ENCODE measurements around the gene UBE2E1. TPM values are rescaled to one million over a fixed set of nuclear protein-coding genes. Genes with fewer than 3 reads are reported as not detected.
"Not testable (repeated sequence)": the region's sequence is repeated elsewhere in the genome, so short reads cannot be mapped to it uniquely, and the experiment has no call there.

UBE2E1 gene
- total RNA-seq, 2 donors from 2014 or later = 62.2 to 70.7 TPM

DNA sequence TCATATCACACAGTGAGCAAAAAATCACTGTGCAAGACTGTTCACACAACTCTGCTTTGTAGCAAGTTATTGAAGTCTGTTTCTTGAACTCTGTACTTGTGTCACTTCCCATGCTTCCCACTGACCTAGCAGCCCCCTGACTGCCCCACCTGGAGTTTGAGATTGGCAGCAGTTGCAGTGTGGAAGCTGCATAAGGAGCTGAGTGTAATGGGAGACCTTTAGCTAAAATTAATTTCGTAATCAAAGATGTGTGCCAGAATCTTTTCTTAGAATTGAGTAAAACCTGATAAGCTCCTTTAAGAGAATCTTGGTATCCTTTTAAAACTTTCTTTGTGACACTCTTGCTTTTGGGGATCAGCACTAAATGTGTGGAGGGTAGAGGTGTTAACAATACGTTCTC is 68.2 kb downstream of the UBE2E1 start:
- Mint-ChIP-seq H3K36me3 (ENCODE audit: low read depth) (no peaks in the 10 kb centered on the region), H3K27ac (no peak overlapping the region), H3K27me3 (no peaks in the 10 kb centered on the region), H3K4me3 (no peak overlapping the region), H3K4me1 (peaks cover 23% of the 10 kb centered on the region)
- ATAC-seq (no peak), DNase-seq (no peak)
- H3K9me3 ChIP-seq (ENCODE audit: control insufficient read depth, low read length, poor library complexity, severe bottlenecking) = no peaks in the 10 kb centered on the region

DNA sequence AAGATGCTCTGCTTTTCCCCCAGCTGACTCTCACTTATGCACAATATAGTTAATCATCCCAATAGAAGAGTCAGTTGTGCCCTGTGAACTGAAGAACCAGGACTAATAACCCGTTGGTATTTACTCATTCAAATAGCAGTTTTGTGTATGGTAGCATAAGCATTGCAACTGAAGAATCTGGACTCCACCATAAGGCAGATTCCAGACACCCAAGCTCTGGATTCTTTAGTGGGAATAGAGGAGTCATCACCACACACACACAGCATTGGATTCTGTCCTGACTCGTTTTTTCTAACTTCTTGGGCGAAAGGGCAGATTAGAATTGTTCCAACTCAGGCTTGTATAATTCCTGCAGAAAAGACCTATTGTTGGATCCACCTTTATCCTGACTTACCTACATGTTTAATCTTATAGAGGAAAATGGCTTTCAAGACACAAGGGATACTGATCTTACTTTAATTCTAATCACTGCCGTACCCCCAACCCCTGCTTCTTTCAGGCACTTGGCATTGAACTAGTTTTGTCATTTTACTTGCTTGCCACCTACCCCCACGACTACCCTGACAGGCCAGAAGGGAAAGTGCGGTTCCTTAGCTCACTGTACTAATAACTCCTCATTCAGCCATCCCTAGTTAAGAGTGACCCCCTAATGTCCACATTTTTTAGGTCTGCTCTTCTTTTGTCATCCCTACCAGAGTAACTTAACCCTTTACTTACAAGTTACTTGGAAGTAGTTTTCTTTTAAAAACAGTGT is 68.8 kb downstream of the UBE2E1 start:
- Mint-ChIP-seq H3K27me3 (no peaks in the 10 kb centered on the region), H3K36me3 (ENCODE audit: low read depth) (no peaks in the 10 kb centered on the region), H3K4me1 (peaks cover 29% of the 10 kb centered on the region), H3K27ac (peak overlapping the region; percentile 41), H3K4me3 (no peak overlapping the region)
- ATAC-seq (no peak), DNase-seq (no peak)
- no peaks in the 10 kb centered on the region for H3K9me3 ChIP-seq (ENCODE audit: control insufficient read depth, low read length, poor library complexity, severe bottlenecking)

DNA sequence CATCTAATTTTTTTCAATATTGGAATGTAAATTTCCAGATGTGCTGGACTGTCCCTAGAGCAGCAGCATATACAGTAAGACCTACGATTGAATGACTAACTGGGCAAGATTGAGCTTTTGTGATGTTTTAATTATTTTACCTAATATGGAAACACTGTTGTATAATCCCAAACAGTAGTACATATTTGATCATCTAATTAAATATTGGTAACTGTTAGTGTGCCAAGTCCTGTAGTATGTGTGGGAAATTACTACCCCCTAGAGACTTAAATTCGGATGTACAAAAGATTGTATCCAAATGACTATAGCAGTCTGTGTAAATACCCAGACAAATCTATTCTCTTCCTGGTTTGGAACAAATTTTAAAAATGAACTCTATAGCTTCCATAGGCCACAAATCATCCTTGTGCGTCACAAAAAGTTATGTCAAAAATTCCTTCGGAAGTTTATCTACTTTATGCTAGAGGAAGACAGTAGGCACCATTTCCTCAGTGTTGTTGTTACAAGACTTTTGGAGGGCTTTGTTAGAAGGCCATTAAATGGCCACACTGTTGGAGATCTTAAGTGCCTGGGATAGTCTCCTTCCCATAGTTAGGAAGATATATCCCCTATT is 69.5 kb downstream of the UBE2E1 start:
- peaks cover 28% of the 10 kb centered on the region for H3K4me1 Mint-ChIP-seq
- peak overlapping the region; percentile 41 for H3K27ac Mint-ChIP-seq
- ATAC-seq = no peak
- no peak overlapping the region for H3K4me3 Mint-ChIP-seq
- no peaks in the 10 kb centered on the region for H3K9me3 ChIP-seq (ENCODE audit: control insufficient read depth, low read length, poor library complexity, severe bottlenecking)
- no peaks in the 10 kb centered on the region for H3K36me3 Mint-ChIP-seq (ENCODE audit: low read depth)
- H3K27me3 Mint-ChIP-seq = no peaks in the 10 kb centered on the region
- no peak for DNase-seq

GRCh38 chr3:23876923-23877322 is 71.2 kb downstream of the UBE2E1 start:
- H3K27ac Mint-ChIP-seq = peak overlapping the region; percentile 56
- H3K36me3 Mint-ChIP-seq (ENCODE audit: low read depth) = peaks cover 3% of the 10 kb centered on the region
- H3K4me3 Mint-ChIP-seq = no peak overlapping the region
- DNase-seq (no peak), ATAC-seq (no peak)
- no peaks in the 10 kb centered on the region for H3K27me3 Mint-ChIP-seq
- H3K9me3 ChIP-seq (ENCODE audit: control insufficient read depth, low read length, poor library complexity, severe bottlenecking) = no peaks in the 10 kb centered on the region
- peaks cover 28% of the 10 kb centered on the region for H3K4me1 Mint-ChIP-seq

DNA sequence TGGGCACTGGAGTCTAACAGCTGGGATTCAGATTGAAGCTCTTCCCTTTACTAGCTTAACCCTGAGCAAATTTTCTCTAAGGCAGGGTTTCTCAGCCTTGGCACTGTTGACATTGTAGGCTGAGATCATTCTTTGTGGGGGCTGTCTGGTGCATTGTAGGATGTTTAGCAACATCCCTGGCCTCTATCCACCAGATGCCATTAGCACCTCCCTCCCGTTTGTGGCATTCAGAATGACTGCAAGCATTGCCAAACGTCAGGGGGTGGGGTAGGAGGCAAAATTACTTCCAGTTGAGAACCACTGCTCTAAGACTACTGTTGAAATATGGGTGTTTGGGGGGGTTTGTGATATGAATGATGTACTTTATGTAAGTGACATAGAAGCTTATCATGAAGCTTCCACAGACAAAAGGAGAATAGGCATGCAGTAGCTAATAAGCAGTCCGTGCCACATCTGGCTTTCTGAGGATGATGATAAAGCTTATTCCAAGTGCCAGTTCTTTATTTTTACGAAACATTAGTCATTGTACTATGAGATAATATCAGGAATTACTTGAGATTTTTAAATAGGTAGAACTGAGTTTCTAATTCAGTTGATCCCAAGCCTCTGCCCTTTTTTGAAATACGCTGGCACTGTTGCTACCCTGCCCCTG is 71.7 kb downstream of the UBE2E1 start:
- no peak overlapping the region for H3K4me3 Mint-ChIP-seq
- DNase-seq (no peak), ATAC-seq (no peak)
- no peak overlapping the region for H3K27ac Mint-ChIP-seq
- H3K4me1 Mint-ChIP-seq = peaks cover 28% of the 10 kb centered on the region
- H3K9me3 ChIP-seq (ENCODE audit: control insufficient read depth, low read length, poor library complexity, severe bottlenecking) = no peaks in the 10 kb centered on the region
- H3K27me3 Mint-ChIP-seq = no peaks in the 10 kb centered on the region
- H3K36me3 Mint-ChIP-seq (ENCODE audit: low read depth) = peaks cover 3% of the 10 kb centered on the region

- peak overlapping the region; percentile 31 for H3K4me3 Mint-ChIP-seq
- H3K36me3 Mint-ChIP-seq (ENCODE audit: low read depth) = peaks cover 3% of the 10 kb centered on the region
- H3K4me1 Mint-ChIP-seq = peaks cover 28% of the 10 kb centered on the region
- H3K27me3 Mint-ChIP-seq = no peaks in the 10 kb centered on the region
- no peak for DNase-seq
- no peak for ATAC-seq
- peak overlapping the region; percentile 73 for H3K27ac Mint-ChIP-seq
- H3K9me3 ChIP-seq (ENCODE audit: control insufficient read depth, low read length, poor library complexity, severe bottlenecking) = no peaks in the 10 kb centered on the region
Observed at GRCh38 chr3:23879485-23879884, 73.7 kb downstream of the UBE2E1 start.

GRCh38 chr3:23880703-23881339 is 75.1 kb downstream of the UBE2E1 start:
- Mint-ChIP-seq H3K4me3 (no peak overlapping the region), H3K36me3 (ENCODE audit: low read depth) (peaks cover 3% of the 10 kb centered on the region), H3K27ac (no peak overlapping the region), H3K4me1 (peaks cover 25% of the 10 kb centered on the region), H3K27me3 (no peaks in the 10 kb centered on the region)
- DNase-seq (no peak), ATAC-seq (no peak)
- no peaks in the 10 kb centered on the region for H3K9me3 ChIP-seq (ENCODE audit: control insufficient read depth, low read length, poor library complexity, severe bottlenecking)

DNA sequence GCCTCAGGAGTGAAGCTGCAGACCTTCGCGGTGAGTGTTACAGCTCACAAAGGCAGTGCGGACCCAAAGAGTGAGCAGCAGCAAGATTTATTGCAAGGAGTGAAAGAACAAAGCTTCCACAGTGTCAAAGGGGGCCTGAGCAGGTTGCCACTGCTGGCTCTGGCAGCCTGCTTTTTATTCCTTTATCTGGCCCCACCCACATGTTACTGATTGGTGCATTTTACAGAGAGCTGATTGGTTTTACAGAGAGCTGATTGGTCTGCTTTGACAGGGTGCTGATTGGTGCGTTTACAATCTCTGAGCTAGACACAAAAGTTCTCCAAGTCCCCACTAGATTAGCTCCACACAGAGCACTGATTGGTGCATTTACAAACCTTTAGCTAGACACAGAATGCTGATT is 76.2 kb downstream of the UBE2E1 start:
- not testable (repeated sequence) for H3K27ac Mint-ChIP-seq; ATAC-seq; H3K36me3 Mint-ChIP-seq (ENCODE audit: low read depth); DNase-seq; H3K9me3 ChIP-seq (ENCODE audit: control insufficient read depth, low read length, poor library complexity, severe bottlenecking); H3K4me3 Mint-ChIP-seq; H3K27me3 Mint-ChIP-seq
- H3K4me1 Mint-ChIP-seq = peaks cover 23% of the 10 kb centered on the region

DNA sequence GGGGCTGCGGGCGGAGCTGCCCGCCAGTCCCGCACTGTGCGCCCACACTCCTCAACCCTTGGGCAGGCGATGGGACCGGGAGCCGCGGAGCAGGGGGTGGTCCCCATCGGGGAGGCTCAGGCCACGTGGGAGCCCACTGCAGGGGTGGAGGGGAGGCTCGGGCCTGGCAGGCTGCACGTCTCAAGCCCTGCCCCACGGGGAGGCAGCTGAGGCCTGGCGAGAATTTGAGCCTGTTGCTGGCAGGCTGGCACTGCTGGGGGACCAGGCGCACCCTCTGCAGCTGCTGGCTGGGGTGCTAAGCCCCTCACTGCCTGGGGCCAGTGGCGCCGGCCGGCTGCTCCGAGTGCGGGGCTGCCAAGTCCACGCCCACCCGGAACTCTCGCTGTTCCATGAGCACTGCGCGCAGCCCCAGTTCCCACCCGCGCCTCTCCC is 76.7 kb downstream of the UBE2E1 start:
- no peak for DNase-seq
- H3K4me1 Mint-ChIP-seq = peaks cover 19% of the 10 kb centered on the region
- H3K36me3 Mint-ChIP-seq (ENCODE audit: low read depth) = peaks cover 3% of the 10 kb centered on the region
- H3K27me3 Mint-ChIP-seq = no peaks in the 10 kb centered on the region
- H3K4me3 Mint-ChIP-seq = no peak overlapping the region
- no peak for ATAC-seq
- H3K27ac Mint-ChIP-seq = no peak overlapping the region
- H3K9me3 ChIP-seq (ENCODE audit: control insufficient read depth, low read length, poor library complexity, severe bottlenecking) = no peaks in the 10 kb centered on the region

DNA sequence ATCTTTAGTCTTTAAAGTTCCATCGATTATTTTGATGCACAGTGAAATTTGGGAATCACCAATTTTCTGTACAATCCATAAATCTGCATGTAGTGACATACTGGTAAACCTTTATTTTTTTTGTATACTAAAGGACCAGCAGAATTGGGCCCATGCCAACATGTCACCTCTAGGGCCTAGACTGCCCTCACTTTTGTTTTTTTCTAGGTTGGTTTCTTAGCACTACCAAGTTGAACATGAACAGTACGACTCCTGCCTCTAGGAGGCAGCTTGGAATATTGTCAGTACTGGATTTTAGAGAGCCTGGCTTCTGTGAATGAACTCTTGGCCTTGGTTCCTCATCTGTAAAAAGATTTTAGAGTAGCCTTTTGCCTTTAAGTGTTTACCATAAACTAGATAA is 78.7 kb downstream of the UBE2E1 start:
- Mint-ChIP-seq H3K27me3 (no peaks in the 10 kb centered on the region), H3K36me3 (ENCODE audit: low read depth) (peaks cover 3% of the 10 kb centered on the region), H3K4me3 (no peak overlapping the region), H3K4me1 (peaks cover 6% of the 10 kb centered on the region), H3K27ac (no peak overlapping the region)
- DNase-seq (no peak), ATAC-seq (no peak)
- H3K9me3 ChIP-seq (ENCODE audit: control insufficient read depth, low read length, poor library complexity, severe bottlenecking) = no peaks in the 10 kb centered on the region

DNA sequence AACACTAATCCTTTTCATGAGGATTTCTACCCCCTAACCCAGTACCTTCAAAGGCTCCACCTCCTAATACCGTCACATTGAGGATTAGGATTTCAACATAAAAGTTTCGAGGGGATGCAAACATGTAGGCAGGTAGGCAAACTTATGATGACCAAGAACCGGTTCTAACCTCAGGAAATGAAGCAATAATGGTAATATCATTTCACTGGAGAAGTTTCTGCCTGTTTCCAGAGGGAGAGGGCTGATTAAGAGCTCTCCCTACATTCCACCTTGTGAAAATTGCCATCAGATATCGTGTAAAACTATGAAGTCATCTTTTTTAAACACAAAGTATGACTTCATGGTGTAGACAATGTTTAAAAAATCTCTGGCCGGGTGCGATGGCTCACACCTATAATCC is 79.5 kb downstream of the UBE2E1 start:
- Mint-ChIP-seq H3K4me1 (peaks cover 3% of the 10 kb centered on the region), H3K27me3 (no peaks in the 10 kb centered on the region), H3K4me3 (no peak overlapping the region), H3K36me3 (ENCODE audit: low read depth) (peaks cover 3% of the 10 kb centered on the region), H3K27ac (no peak overlapping the region)
- ATAC-seq = no peak
- H3K9me3 ChIP-seq (ENCODE audit: control insufficient read depth, low read length, poor library complexity, severe bottlenecking) = no peaks in the 10 kb centered on the region
- no peak for DNase-seq

DNA sequence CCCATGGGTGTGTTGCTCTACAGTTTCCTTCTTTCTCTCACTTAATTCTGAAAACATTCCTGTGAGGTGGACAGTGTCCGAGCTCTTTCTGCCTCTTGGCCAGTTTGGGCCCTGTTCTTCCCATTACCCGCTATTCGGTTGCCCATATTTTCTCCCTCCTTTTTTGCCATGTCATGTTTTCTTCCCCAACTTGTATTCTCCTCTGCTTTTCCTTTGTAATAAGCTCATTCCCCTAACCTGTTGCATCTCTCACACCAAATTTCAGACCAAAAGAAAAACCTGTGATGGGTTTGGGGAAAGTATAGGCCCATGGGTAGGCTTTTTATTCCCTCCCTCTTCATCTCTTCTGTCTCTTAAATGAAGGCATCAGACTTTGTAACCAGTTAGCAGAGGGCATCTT is 80.6 kb downstream of the UBE2E1 start:
- H3K27ac Mint-ChIP-seq = no peak overlapping the region
- peaks cover 3% of the 10 kb centered on the region for H3K36me3 Mint-ChIP-seq (ENCODE audit: low read depth)
- no peaks in the 10 kb centered on the region for H3K9me3 ChIP-seq (ENCODE audit: control insufficient read depth, low read length, poor library complexity, severe bottlenecking)
- ATAC-seq = no peak
- no peaks in the 10 kb centered on the region for H3K27me3 Mint-ChIP-seq
- peaks cover 3% of the 10 kb centered on the region for H3K4me1 Mint-ChIP-seq
- no peak for DNase-seq
- no peak overlapping the region for H3K4me3 Mint-ChIP-seq

DNA sequence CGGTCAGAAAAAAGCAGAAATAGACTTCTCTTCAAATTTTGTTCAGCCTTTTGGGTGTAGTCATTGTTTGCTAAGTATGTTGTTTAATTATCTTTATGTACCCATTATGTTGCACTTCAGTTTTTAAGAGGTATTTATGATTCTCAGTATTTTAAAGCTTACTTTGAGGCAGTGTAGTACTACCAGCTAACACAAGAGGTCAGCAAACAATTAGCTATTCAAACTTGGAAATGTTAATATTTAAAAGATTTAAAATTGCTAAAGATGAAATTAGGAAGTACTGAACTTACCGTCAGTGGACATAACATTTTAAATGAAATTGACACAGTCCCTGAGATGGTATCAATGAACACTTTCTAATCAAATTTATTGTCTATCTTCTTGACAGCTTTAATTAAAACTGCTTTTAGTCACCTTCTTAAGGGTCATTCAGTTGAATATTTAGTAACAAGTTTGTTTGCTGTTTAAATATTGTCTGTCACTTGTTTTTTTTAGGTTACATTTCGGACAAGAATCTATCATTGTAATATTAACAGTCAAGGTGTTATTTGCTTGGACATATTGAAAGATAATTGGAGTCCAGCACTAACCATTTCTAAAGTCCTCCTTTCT is 83.0 kb downstream of the UBE2E1 start:
- H3K27me3 Mint-ChIP-seq = no peaks in the 10 kb centered on the region
- ATAC-seq = peak; percentile 61
- DNase-seq = no peak
- H3K9me3 ChIP-seq (ENCODE audit: control insufficient read depth, low read length, poor library complexity, severe bottlenecking) = no peaks in the 10 kb centered on the region
- H3K4me3 Mint-ChIP-seq = no peak overlapping the region
- no peak overlapping the region for H3K27ac Mint-ChIP-seq
- H3K4me1 Mint-ChIP-seq = peaks cover 3% of the 10 kb centered on the region
- no peaks in the 10 kb centered on the region for H3K36me3 Mint-ChIP-seq (ENCODE audit: low read depth)
